GM23338 (cell line): ENCODE measurements around the gene TAF10. TPM values are rescaled to one million over a fixed set of nuclear protein-coding genes. Genes with fewer than 3 reads are reported as not detected.

Source experiments
- ATAC-seq: fragments of 200-7000 bp; cut with Tn5 transposase; 3 replicates; pipeline ENCODE4 v1.9.1; 2020
- DNase-seq: peaks from one replicate; pipeline ENCODE4 v3.0.0-alpha.2; 2015; ENCODE audit warnings: low spot score
- H2AFZ ChIP-seq: fragments of 200-600 bp; sonication (generic); 2 replicates; pipeline ENCODE4 v1.8.0; 2016; ENCODE audit warnings: antibody characterized with exemption, mild to moderate bottlenecking, moderate library complexity
- H3F3A ChIP-seq: fragments of 200-600 bp; sonication (generic); replicated peaks from 2 replicates; pipeline ENCODE4 v1.8.0; 2017; ENCODE audit warnings: antibody characterized with exemption, mixed run types, low read depth
- H3K27ac ChIP-seq: fragments of 200-600 bp; sonication (generic); 2 replicates; pipeline ENCODE4 v1.6.1; 2016; ENCODE audit warnings: low read depth
- H3K27me3 ChIP-seq: fragments of 200-600 bp; sonication (generic); 2 replicates; pipeline ENCODE4 v1.8.0; 2016; ENCODE audit warnings: mild to moderate bottlenecking, mixed run types, moderate library complexity; ENCODE audit not compliant: insufficient read depth
- H3K36me3 ChIP-seq: fragments of 200-600 bp; sonication (generic); 2 replicates; pipeline ENCODE4 v1.8.0; 2016; ENCODE audit warnings: mild to moderate bottlenecking; ENCODE audit not compliant: insufficient read depth
- H3K4me1 ChIP-seq: fragments of 200-600 bp; sonication (generic); 2 replicates; pipeline ENCODE4 v1.8.0; 2016; ENCODE audit warnings: mild to moderate bottlenecking, moderate library complexity; ENCODE audit not compliant: insufficient read depth
- H3K4me2 ChIP-seq: fragments of 200-600 bp; sonication (generic); 2 replicates; pipeline ENCODE4 v1.7.1; 2017; ENCODE audit warnings: mixed run types
- H3K4me3 ChIP-seq: fragments of 200-600 bp; sonication (generic); 2 replicates; pipeline ENCODE4 v1.6.1; 2016; ENCODE audit warnings: mixed run types
- H3K79me2 ChIP-seq: fragments of 200-600 bp; sonication (generic); replicated peaks from 2 replicates; pipeline ENCODE4 v1.8.0; 2017; ENCODE audit warnings: mild to moderate bottlenecking; ENCODE audit not compliant: insufficient read depth
- H3K9me2 ChIP-seq: fragments of 200-600 bp; sonication (generic); 2 replicates; pipeline ENCODE4 v1.8.0; 2017; ENCODE audit not compliant: insufficient read depth
- H4K20me1 ChIP-seq: fragments of 200-600 bp; sonication (generic); replicated peaks from 2 replicates; pipeline ENCODE4 v1.8.0; 2017; ENCODE audit warnings: mild to moderate bottlenecking; ENCODE audit not compliant: insufficient read depth
- H3K27ac Mint-ChIP-seq: 2 replicates; pipeline ENCODE4 v1.8.0; 2020; ENCODE audit warnings: inconsistent platforms, mild to moderate bottlenecking, moderate library complexity, mixed read lengths
- H3K27me3 Mint-ChIP-seq: 3 replicates; pipeline ENCODE4 v1.8.0; 2022; ENCODE audit warnings: low read depth, mild to moderate bottlenecking, moderate library complexity, mixed read lengths, inconsistent platforms; ENCODE audit not compliant: insufficient read depth, poor library complexity
- H3K36me3 Mint-ChIP-seq: 3 replicates; pipeline ENCODE4 v1.8.0; 2021; ENCODE audit warnings: low read depth, mild to moderate bottlenecking, inconsistent platforms, moderate library complexity, mixed read lengths
- H3K4me1 Mint-ChIP-seq: 3 replicates; pipeline ENCODE4 v1.8.0; 2020; ENCODE audit warnings: mild to moderate bottlenecking, inconsistent platforms, mixed read lengths
- H3K4me3 Mint-ChIP-seq: 3 replicates; pipeline ENCODE4 v1.8.0; 2021; ENCODE audit warnings: moderate library complexity, mild to moderate bottlenecking, inconsistent platforms, mixed read lengths
- H3K9me3 Mint-ChIP-seq: 3 replicates; pipeline ENCODE4 v1.8.0; 2020; ENCODE audit warnings: moderate library complexity, mild to moderate bottlenecking, inconsistent platforms, mixed read lengths
- CREB1 ChIP-seq: fragments of 250-450 bp; sonication (Bioruptor Pico); IDR thresholded peaks from 2 replicates; pipeline ENCODE4 v1.5.0; 2020; ENCODE audit warnings: low read depth, mild to moderate bottlenecking, moderate library complexity
- EZH2 ChIP-seq: fragments of 200-600 bp; sonication (generic); IDR thresholded peaks from one replicate; pipeline ENCODE4 v1.8.0; 2017; ENCODE audit warnings: antibody characterized with exemption, mild to moderate bottlenecking, low read depth; ENCODE audit not compliant: unreplicated experiment
- EZH2phosphoT487 ChIP-seq: fragments of 200-600 bp; sonication (generic); IDR thresholded peaks from one replicate; pipeline ENCODE4 v1.8.1; 2018; ENCODE audit warnings: antibody characterized with exemption; ENCODE audit not compliant: unreplicated experiment
- JUNB ChIP-seq: IDR thresholded peaks from one replicate; pipeline ENCODE4 v1.6.1; 2016; ENCODE audit warnings: antibody characterized with exemption; ENCODE audit not compliant: unreplicated experiment
- NANOG ChIP-seq: IDR thresholded peaks from 2 replicates; pipeline ENCODE4 v1.6.1; 2016; ENCODE audit warnings: antibody characterized with exemption, borderline replicate concordance
- POLR2AphosphoS5 ChIP-seq: IDR thresholded peaks from 2 replicates; pipeline ENCODE4 v1.6.1; 2016; ENCODE audit warnings: antibody characterized with exemption, low read depth
- STAT1 ChIP-seq: IDR thresholded peaks from one replicate; pipeline ENCODE4 v1.6.1; 2016; ENCODE audit warnings: antibody characterized with exemption; ENCODE audit not compliant: unreplicated experiment
- ZNF114 ChIP-seq: fragments of 250-450 bp; sonication (Bioruptor Pico); IDR thresholded peaks from 2 replicates; pipeline ENCODE4 v1.5.0; 2020; ENCODE audit warnings: mild to moderate bottlenecking, moderate library complexity
- ZNF331 ChIP-seq: fragments of 250-450 bp; sonication (Bioruptor Pico); IDR thresholded peaks from 2 replicates; pipeline ENCODE4 v1.5.0; 2020; ENCODE audit warnings: low read depth, mild to moderate bottlenecking, moderate library complexity
- polyA plus RNA-seq: library from polyadenylated mRNA; unstranded; fragments of >200 nt; fragmentation: Nextera tagmentation; extraction: Ambion mirVana; gene quantifications from 2 replicates; pipeline ENCODE4 v1.2.1, GENCODE V29; 2016
- total RNA-seq: library from RNA; depleted of rRNA; stranded (reverse); fragments of >200 nt; shearing (Covaris generic); gene quantifications from 2 replicates; pipeline ENCODE4 v1.2.3, GENCODE V29; 2014
- TF ChIP-seq, protein P1 (sequence below), 2 experiments: fragments of 200-600 bp in 1 of 2; sonication (generic) in 1 of 2; conservative IDR thresholded peaks; 2 replicates each; pipeline versions ENCODE4 v1.5.1 to v1.6.1; 2016 to 2017; ENCODE audit warnings: antibody characterized with exemption in 2 of 2, low read depth in 2 of 2, mild to moderate bottlenecking in 2 of 2, moderate library complexity in 1 of 2
- TF ChIP-seq, protein P2 (sequence below): fragments of 250-450 bp; sonication (Bioruptor Pico); IDR thresholded peaks from 2 replicates; pipeline ENCODE4 v1.5.0; 2020; ENCODE audit warnings: mild to moderate bottlenecking, moderate library complexity
- TF ChIP-seq, protein P3 (sequence below): IDR thresholded peaks from one replicate; pipeline ENCODE4 v1.6.1; 2018; ENCODE audit warnings: antibody characterized with exemption; ENCODE audit not compliant: unreplicated experiment
- TF ChIP-seq, protein P4 (sequence below): IDR thresholded peaks from 2 replicates; pipeline ENCODE4 v1.6.1; 2016; ENCODE audit warnings: antibody characterized with exemption

The TAF10 gene
- total and polyA plus RNA-seq, 2 experiments from 2014 or later, result 108 to 253 TPM

DNA sequence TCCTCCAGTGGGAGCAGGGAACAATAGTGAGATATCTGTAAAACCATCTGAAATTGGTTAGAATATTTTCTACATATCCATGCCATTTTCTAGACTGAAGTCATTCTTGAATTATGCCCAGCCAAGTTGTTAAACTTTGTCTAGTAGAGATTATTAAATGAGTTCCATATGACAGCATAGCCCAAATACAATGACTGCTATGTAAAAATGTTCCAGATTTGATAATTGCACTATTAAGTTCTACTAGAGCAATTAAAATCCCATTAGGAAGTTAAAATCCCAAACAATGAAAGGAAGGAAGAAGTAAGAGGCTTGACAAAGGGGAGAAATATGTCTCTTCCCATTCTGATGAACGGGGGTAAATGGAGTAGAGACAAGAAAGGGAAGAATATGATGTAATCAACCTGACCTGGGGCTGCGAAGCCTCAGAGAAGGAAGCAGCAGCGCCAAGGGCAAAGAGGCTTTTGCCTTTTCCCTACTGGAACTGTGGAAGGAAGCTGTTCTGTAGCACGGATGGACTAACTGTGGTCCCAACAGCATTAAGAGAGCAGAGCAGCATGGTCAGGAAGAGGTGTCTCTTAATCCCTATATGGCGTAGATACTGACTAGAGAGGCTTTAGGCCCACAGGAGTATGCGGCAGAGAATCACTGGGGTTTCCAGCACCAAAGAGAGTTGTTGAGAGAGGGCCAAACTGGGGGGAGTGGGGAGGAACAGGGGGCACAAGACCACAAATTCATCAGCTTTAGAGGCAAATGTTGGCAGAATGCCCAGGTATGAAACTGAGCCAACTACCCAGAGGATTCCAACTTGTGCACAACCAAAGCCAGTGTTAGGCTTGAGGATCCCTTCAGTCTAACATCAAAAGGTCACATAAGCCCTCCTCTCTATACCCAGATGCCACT lies 35.3 kb downstream of the TAF10 start:
- H3K27ac ChIP-seq, result no peak overlapping the region
- Mint-ChIP-seq H3K27me3 (peaks cover 2% of the 10 kb centered on the region), H3K9me3 (no peaks in the 10 kb centered on the region), H3K4me3 (no peak overlapping the region), H3K27ac (no peak overlapping the region), H3K4me1 (peaks cover 5% of the 10 kb centered on the region), H3K36me3 (no peaks in the 10 kb centered on the region)
- no peaks in the 10 kb centered on the region for H3K9me2 ChIP-seq
- TF ChIP-seq POLR2AphosphoS5 (no peak), EZH2phosphoT487 (no peak), JUNB (no peak), CREB1 (no peak), ZNF114 (no peak), STAT1 (no peak), NANOG (no peak), EZH2 (no peak), ZNF331 (CRISPR knock-in tag) (no peak)
- TF ChIP-seq, protein P1, sequence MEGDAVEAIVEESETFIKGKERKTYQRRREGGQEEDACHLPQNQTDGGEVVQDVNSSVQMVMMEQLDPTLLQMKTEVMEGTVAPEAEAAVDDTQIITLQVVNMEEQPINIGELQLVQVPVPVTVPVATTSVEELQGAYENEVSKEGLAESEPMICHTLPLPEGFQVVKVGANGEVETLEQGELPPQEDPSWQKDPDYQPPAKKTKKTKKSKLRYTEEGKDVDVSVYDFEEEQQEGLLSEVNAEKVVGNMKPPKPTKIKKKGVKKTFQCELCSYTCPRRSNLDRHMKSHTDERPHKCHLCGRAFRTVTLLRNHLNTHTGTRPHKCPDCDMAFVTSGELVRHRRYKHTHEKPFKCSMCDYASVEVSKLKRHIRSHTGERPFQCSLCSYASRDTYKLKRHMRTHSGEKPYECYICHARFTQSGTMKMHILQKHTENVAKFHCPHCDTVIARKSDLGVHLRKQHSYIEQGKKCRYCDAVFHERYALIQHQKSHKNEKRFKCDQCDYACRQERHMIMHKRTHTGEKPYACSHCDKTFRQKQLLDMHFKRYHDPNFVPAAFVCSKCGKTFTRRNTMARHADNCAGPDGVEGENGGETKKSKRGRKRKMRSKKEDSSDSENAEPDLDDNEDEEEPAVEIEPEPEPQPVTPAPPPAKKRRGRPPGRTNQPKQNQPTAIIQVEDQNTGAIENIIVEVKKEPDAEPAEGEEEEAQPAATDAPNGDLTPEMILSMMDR (conservative IDR thresholded peaks at IDR 0.05; ENCODE audit: low read depth in 2 of 2), result no peak
- TF ChIP-seq, protein P2, sequence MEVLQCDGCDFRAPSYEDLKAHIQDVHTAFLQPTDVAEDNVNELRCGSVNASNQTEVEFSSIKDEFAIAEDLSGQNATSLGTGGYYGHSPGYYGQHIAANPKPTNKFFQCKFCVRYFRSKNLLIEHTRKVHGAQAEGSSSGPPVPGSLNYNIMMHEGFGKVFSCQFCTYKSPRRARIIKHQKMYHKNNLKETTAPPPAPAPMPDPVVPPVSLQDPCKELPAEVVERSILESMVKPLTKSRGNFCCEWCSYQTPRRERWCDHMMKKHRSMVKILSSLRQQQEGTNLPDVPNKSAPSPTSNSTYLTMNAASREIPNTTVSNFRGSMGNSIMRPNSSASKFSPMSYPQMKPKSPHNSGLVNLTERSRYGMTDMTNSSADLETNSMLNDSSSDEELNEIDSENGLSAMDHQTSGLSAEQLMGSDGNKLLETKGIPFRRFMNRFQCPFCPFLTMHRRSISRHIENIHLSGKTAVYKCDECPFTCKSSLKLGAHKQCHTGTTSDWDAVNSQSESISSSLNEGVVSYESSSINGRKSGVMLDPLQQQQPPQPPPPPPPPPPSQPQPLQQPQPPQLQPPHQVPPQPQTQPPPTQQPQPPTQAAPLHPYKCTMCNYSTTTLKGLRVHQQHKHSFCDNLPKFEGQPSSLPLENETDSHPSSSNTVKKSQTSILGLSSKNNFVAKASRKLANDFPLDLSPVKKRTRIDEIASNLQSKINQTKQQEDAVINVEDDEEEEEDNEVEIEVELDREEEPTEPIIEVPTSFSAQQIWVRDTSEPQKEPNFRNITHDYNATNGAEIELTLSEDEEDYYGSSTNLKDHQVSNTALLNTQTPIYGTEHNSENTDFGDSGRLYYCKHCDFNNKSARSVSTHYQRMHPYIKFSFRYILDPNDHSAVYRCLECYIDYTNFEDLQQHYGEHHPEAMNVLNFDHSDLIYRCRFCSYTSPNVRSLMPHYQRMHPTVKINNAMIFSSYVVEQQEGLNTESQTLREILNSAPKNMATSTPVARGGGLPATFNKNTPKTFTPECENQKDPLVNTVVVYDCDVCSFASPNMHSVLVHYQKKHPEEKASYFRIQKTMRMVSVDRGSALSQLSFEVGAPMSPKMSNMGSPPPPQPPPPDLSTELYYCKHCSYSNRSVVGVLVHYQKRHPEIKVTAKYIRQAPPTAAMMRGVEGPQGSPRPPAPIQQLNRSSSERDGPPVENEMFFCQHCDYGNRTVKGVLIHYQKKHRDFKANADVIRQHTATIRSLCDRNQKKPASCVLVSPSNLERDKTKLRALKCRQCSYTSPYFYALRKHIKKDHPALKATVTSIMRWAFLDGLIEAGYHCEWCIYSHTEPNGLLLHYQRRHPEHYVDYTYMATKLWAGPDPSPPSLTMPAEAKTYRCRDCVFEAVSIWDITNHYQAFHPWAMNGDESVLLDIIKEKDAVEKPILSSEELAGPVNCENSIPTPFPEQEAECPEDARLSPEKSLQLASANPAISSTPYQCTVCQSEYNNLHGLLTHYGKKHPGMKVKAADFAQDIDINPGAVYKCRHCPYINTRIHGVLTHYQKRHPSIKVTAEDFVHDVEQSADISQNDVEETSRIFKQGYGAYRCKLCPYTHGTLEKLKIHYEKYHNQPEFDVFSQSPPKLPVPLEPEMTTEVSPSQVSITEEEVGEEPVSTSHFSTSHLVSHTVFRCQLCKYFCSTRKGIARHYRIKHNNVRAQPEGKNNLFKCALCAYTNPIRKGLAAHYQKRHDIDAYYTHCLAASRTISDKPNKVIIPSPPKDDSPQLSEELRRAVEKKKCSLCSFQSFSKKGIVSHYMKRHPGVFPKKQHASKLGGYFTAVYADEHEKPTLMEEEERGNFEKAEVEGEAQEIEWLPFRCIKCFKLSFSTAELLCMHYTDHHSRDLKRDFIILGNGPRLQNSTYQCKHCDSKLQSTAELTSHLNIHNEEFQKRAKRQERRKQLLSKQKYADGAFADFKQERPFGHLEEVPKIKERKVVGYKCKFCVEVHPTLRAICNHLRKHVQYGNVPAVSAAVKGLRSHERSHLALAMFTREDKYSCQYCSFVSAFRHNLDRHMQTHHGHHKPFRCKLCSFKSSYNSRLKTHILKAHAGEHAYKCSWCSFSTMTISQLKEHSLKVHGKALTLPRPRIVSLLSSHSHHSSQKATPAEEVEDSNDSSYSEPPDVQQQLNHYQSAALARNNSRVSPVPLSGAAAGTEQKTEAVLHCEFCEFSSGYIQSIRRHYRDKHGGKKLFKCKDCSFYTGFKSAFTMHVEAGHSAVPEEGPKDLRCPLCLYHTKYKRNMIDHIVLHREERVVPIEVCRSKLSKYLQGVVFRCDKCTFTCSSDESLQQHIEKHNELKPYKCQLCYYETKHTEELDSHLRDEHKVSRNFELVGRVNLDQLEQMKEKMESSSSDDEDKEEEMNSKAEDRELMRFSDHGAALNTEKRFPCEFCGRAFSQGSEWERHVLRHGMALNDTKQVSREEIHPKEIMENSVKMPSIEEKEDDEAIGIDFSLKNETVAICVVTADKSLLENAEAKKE (CRISPR knock-in tag), result no peak
- TF ChIP-seq, protein P3, sequence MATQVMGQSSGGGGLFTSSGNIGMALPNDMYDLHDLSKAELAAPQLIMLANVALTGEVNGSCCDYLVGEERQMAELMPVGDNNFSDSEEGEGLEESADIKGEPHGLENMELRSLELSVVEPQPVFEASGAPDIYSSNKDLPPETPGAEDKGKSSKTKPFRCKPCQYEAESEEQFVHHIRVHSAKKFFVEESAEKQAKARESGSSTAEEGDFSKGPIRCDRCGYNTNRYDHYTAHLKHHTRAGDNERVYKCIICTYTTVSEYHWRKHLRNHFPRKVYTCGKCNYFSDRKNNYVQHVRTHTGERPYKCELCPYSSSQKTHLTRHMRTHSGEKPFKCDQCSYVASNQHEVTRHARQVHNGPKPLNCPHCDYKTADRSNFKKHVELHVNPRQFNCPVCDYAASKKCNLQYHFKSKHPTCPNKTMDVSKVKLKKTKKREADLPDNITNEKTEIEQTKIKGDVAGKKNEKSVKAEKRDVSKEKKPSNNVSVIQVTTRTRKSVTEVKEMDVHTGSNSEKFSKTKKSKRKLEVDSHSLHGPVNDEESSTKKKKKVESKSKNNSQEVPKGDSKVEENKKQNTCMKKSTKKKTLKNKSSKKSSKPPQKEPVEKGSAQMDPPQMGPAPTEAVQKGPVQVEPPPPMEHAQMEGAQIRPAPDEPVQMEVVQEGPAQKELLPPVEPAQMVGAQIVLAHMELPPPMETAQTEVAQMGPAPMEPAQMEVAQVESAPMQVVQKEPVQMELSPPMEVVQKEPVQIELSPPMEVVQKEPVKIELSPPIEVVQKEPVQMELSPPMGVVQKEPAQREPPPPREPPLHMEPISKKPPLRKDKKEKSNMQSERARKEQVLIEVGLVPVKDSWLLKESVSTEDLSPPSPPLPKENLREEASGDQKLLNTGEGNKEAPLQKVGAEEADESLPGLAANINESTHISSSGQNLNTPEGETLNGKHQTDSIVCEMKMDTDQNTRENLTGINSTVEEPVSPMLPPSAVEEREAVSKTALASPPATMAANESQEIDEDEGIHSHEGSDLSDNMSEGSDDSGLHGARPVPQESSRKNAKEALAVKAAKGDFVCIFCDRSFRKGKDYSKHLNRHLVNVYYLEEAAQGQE, result no peak
- TF ChIP-seq, protein P4, sequence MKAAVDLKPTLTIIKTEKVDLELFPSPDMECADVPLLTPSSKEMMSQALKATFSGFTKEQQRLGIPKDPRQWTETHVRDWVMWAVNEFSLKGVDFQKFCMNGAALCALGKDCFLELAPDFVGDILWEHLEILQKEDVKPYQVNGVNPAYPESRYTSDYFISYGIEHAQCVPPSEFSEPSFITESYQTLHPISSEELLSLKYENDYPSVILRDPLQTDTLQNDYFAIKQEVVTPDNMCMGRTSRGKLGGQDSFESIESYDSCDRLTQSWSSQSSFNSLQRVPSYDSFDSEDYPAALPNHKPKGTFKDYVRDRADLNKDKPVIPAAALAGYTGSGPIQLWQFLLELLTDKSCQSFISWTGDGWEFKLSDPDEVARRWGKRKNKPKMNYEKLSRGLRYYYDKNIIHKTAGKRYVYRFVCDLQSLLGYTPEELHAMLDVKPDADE, result no peak
- H3K27me3 ChIP-seq, result no peaks in the 10 kb centered on the region
- H3K4me1 ChIP-seq, result no peaks in the 10 kb centered on the region
- DNase-seq, result peak; percentile 7
- no peaks in the 10 kb centered on the region for H3K79me2 ChIP-seq
- no peak for ATAC-seq
- H2AFZ ChIP-seq, result no peak overlapping the region
- no peaks in the 10 kb centered on the region; the same call in 1 of the 2 replicates for H4K20me1 ChIP-seq
- no peaks in the 10 kb centered on the region for H3F3A ChIP-seq
- no peak overlapping the region for H3K4me2 ChIP-seq
- no peaks in the 10 kb centered on the region for H3K36me3 ChIP-seq
- H3K4me3 ChIP-seq, result no peak overlapping the region
